GM18520 (cell line): Measurements from ENCODE around the gene NFATC2IP.
"Not testable (repeated sequence)": the region's sequence is repeated elsewhere in the genome, so short reads cannot be mapped to it uniquely, and the experiment has no call there.

Experiments used
- ATAC-seq: cut with Tn5 transposase; IDR thresholded peaks from one replicate; pipeline ENCODE4 v1.9.1; 2021; ENCODE audit not compliant: unreplicated experiment

Gene NFATC2IP

DNA sequence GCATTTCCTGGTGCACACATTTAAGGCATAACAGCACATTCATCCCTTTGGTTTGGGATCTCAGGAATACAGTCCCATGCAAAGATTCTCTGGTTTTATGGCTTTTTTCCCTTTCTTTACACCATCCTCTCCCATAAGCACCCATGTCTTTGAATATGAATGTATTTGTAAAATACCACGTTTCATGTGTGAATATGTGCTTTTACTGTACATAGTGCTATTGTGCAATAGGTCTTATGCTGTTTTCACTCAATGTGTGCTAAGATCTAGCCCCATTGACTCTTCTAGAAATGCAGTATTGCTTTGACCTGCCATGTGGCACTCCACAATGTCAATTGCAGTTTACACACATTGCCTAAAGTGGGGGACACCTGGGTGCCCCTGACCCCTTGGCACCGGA, 13.8 kb downstream of the NFATC2IP start:
- ATAC-seq: no peak

DNA sequence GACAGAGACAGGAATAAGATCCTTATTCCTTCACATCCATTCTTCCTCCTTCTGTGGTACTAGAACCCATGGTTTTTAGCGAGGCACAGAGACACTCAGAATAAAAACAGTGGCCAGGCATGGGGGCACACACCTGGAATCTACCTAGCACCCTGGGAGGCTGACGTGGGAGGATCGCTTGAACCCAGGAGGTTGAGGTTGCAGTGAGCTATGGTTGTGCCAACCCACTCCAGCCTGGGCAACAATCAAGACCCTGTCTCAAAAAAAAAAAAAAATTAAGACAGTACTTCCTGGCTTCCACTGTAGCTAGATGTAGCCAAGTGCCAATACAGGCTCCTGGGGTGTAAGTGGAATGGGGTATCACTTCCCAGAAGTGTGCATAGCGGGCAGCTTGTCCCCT, 16.4 kb downstream of the NFATC2IP start:
- ATAC-seq: no peak

DNA sequence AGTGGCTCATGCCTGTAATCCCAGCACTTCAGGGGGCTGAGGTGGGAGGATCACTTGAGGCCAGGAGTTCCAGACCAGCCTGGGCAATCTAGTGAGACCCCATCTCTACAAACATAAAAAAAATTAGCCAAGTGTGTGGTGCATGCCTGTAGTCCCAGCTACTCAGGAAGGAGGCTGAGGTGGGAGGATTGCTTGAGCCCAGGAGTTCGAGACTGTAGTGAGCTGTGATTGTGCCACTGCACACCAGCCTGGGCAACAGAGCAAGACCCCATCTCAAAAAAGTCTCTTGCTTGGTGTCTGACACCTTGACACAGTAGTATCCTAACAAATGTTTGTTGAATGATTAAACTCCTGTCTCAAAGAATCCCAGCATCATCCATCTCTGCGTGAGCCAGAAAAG, 19.0 kb downstream of the NFATC2IP start:
- ATAC-seq: not testable (repeated sequence)

DNA sequence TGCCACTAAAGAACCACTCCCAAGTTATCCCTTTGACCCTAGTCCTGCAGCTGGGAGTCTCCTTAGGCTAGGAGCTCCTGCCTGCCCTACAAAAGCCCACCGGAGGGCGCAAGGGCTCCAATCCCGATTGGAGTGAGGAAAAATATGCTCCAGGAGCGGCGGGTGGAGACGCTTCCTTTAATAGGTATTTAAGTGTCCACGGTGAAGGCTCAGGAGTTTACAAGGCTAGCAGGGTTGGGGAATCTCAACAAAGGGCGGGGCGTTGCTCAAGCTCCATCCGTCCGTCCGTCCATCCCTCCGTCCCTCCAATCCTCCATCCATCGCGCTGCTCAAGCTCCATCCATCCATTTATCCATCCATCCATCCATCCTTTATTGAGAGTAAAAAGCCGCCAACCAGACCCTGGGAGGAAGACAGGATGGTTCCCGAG, 23.3 kb downstream of the NFATC2IP start:
- ATAC-seq: no peak

DNA sequence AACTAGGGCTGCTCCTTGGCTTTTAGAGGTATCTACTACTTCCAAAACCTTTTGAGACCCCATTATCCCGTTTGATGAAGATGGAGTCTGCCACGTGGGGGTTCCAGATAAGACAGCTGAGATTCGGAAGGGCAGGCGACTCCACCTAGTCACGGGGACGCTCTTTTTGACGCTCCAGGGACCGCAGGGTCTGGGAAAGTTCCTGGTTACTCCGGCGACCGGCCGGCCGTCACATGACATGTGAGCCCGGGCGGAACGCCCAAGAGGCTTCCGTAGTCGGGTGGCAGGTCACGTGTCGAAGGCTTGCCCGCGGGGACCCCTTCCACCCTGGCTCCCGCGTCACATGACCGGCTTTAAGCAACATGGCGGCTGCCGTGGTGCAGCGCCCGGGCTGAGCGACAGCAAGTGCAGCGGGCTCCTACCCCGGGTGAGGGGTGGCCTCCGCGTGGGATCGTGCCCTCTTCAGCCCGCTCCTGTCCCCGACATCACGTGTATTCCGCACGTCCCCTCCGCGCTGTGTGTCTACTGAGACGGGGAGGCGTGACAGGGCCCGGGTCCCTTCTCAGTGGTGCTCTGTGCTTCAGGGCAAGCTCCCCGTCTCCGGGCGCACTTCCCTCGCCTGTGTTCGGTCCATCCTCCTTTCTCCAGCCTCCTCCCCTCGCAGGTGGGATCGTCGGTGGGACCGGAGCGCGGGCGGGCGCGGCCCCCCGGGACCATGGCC, 23.9 kb downstream of the NFATC2IP start, which contains the start of gene SPNS1:
Gene SPNS1 (plus strand): TSS at position 342 of the 721 bp plus-strand sequence. CDS start 374 bp downstream, at position 716.
- ATAC-seq: peak; percentile 90

DNA sequence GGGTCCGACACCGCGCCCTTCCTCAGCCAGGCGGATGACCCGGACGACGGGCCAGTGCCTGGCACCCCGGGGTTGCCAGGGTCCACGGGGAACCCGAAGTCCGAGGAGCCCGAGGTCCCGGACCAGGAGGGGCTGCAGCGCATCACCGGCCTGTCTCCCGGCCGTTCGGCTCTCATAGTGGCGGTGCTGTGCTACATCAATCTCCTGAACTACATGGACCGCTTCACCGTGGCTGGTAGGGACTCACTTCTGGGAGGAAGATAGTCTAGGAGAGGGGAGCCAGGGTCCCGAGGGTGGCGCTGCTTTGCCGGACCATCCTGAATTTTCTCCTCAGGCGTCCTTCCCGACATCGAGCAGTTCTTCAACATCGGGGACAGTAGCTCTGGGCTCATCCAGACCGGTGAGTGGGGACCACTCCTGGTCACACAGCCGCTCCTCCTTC, 24.4 kb downstream of the NFATC2IP start:
- ATAC-seq: no peak

DNA sequence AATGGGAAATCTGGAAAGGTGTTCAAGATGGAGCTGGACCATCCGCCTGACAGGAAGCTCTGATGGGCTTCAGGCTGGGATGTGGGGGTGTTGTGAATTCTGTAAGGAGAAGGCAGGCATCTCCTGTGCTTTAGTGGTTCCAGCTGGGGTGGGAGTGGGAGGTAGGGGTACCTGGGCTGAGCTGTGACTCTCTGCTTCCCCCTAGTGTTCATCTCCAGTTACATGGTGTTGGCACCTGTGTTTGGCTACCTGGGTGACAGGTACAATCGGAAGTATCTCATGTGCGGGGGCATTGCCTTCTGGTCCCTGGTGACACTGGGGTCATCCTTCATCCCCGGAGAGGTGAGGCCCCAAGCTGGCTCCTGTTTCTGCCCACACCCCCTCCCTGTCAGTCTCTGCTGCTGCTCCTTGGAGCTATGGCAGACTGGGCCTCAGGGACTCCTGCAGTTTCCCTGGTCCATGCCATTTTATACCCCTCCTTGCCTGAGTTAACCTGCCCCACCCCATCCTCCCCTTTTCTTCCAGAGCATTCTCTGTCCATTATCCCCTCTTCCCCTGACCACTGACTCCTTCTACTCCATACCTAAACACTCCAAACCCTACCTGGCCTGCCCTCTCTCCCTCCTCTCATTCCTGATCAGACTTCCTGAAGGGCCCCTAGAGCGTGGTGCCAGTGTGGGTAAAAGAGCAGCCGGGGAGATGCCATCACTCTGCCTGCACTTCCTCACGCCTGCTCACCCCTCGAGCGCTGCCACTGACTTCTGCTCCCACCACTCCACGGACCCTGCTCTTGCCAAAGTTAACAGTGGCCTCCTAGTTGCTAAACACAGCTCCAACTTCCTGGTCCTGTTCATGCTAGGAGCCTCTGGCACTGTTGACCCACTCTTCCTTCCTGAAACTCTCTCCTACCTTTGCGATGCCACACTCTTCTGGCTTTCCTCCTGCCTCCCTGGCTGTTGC, 27.2 kb downstream of the NFATC2IP start:
- ATAC-seq: no peak

DNA sequence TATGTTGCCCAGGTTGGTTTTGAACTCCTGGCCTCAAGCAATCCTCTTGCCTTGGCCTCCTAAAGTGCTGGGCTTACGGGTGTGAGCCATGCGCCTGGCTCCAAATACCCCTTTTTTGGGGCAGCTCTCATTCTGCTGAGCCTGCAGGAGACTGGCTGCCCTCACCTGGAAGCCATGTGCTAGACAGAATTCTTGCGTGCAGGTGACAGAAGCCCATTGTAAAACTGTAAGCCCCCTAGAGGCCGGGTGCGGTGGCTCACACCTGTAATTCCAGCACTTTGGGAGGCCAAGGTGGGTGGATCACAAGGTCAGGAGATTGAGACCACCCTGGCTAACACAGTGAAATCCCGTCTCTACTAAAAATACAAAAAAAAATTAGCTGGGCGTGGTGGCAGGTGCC, 29.6 kb downstream of the NFATC2IP start:
- ATAC-seq: not testable (repeated sequence)

DNA sequence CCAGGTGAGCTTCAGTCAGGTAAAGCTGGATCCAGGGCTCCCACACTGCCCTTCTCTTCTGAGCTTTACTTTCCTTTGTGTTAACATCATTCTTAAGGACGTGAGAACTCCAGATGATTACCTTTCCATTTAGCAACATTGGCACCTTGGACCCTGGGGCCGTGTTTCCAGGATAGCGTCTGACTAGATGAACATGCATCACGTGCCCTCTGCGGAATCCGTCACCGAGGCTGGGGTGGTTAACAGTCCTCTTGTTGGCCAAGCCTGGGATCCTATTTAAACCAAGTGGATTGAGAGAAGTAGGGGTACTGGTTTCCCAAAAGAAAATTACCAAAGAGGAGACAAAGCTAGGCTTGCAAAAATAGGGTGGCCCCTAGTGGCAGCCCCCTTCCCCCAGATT, 30.2 kb downstream of the NFATC2IP start:
- ATAC-seq: no peak

DNA sequence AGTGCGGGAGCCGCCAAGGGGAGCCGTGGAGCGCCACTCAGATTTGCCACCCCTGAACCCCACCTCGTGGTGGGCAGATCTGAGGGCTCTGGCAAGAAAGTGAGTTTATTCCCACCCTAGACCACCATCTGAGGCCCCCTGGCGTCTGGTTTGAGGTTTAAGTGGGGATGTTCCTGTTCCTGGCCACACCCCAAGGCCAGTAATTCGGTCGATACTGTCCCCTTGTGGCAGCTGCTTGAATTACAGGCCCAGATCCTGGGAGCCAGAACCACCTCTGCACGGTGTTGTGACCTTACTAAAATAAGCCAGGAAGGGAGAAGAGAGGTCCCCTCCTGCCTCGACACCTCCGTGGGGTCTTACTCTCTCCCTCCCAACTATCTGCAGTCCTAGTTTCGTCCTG, 30.8 kb downstream of the NFATC2IP start:
- ATAC-seq: no peak

DNA sequence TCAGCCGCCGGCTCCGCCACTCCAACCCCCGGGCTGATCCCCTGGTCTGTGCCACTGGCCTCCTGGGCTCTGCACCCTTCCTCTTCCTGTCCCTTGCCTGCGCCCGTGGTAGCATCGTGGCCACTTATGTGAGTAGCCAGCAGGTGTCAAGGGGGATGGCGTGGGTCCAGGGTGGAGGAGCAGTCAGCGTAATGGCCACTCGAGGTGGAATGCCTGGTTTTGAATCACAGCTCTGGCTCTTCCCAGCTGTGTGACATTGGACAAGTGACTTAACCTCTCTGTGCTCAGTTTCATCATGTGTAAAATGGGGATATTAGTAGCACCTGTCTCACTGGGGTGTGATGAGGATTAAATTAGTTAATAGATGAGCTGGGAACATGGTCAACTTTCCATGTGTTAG, 31.7 kb downstream of the NFATC2IP start:
- ATAC-seq: no peak

DNA sequence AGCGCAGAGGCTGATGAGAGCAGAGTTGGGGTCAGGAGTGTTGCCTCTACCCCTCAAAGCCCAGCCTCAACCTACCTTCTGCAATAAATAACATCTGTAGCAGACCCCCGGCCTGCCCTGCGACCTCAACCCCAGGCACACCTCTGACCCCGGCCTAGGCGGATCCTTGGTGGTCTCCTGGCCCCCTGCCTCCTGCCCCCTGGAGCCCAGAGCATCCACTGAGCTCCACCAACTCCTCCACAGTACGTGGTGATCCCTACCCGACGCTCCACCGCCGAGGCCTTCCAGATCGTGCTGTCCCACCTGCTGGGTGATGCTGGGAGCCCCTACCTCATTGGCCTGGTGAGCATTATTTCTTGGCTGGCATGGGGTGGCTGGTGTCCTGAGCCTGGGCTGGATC, 32.2 kb downstream of the NFATC2IP start:
- no peak for ATAC-seq

DNA sequence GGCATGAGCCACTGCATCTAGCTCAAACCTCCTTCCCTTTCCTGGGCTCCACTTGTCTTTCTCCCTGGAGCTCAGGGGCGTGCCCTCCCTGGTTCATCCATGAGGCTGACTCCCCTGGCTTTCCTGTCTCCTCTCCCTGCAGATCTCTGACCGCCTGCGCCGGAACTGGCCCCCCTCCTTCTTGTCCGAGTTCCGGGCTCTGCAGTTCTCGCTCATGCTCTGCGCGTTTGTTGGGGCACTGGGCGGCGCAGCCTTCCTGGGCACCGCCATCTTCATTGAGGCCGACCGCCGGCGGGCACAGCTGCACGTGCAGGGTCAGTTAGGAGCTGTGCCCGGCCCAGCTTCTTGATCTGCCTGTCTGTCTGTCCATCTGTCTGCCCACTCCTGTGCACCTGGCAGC, 32.9 kb downstream of the NFATC2IP start:
- no peak for ATAC-seq

DNA sequence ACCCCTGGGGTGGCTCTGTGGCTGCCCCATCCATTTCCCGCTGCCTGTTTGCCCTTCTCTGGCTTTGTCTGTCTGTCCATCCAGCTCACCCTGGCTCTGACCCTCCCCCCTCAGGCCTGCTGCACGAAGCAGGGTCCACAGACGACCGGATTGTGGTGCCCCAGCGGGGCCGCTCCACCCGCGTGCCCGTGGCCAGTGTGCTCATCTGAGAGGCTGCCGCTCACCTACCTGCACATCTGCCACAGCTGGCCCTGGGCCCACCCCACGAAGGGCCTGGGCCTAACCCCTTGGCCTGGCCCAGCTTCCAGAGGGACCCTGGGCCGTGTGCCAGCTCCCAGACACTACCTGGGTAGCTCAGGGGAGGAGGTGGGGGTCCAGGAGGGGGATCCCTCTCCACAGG, 33.4 kb downstream of the NFATC2IP start:
- ATAC-seq: no peak

DNA sequence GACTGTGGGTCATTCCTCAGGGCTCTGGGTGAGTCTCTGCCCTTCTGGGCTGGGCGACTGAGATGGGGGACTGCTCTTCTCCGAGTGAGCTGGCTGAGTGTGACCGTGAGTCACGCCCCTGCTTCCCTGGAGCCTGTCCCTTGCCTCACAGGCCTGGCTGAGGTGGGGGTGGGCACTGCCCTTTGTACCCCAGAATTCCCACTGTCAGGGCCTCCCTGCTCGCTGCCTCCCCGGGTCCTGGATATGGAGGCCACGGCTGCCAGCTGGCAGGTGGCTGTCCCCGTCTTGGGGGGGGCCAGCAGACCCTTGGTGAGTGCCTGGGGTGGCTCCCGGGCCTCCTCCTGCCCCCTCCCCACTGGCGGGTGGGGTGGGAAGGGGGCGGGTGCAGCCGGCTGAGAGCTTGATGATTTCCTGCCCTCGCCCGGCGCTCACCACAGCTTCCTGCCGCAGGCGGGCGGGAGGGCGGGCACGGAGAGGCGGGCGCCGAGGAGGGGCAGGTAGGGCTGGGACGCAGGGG, 33.9 kb downstream of the NFATC2IP start, which contains the start of gene LAT:
Gene LAT (plus strand): TSS at position 434 of the 517 bp plus-strand sequence. CDS start 366 bp downstream, outside the sequence.
- no peak for ATAC-seq

DNA sequence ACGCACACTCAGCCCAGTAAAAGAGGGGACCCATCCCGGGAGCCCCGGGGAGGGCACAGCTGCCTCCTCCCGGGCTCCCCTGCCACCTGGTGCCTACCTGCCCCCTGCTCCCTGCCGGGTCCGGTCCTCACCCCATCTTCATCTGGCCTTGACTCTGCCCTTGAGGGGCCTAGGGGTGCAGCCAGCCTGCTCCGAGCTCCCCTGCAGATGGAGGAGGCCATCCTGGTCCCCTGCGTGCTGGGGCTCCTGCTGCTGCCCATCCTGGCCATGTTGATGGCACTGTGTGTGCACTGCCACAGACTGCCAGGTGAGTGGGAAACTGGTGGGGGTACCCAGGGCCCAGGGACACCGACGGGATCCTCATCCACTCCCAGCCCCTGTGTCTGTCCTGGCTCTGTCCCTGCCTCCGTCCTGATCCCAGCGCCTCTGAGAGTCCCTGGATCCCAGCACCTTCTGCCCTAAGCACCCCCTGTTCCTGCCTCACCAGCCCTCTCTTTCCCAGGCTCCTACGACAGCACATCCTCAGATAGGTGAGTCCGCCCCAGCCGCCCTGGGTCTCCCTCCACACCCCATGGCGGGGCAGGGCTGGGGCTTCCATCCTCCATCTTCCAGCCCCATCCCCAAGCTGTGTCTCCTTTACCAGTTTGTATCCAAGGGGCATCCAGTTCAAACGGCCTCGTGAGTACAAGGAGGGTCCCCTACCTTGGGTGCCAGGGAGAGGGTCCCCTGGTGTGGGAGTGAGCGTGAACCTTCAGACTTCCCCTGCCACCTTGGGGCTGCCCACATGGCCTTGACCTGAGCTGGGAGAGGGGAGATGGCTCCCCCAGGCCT, 34.7 kb downstream of the NFATC2IP start:
- no peak for ATAC-seq

DNA sequence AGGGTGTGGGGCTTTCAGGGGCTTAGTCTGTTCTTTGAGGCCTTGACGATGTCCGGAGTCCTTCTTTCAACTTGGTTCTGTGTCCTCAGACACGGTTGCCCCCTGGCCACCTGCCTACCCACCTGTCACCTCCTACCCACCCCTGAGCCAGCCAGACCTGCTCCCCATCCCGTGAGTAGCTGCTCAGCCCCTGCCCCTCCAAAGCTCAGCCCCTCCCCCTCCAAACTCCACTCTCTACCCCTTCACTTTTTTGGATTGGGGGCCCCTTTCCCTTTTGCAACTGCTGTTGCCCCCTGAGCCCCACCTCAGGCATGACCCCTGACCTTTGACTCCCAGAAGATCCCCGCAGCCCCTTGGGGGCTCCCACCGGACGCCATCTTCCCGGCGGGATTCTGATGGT, 35.3 kb downstream of the NFATC2IP start:
- no peak for ATAC-seq

DNA sequence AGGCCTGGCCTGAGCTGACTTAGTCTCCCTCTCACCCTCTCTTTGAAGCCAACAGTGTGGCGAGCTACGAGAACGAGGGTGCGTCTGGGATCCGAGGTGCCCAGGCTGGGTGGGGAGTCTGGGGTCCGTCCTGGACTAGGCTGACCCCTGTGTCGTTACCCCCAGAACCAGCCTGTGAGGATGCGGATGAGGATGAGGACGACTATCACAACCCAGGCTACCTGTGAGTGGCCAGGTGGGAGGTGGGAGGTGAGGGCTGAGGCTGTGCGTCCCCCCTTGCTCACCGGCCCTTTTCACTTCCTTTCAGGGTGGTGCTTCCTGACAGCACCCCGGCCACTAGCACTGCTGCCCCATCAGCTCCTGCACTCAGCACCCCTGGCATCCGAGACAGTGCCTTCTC, 35.8 kb downstream of the NFATC2IP start:
- no peak for ATAC-seq

DNA sequence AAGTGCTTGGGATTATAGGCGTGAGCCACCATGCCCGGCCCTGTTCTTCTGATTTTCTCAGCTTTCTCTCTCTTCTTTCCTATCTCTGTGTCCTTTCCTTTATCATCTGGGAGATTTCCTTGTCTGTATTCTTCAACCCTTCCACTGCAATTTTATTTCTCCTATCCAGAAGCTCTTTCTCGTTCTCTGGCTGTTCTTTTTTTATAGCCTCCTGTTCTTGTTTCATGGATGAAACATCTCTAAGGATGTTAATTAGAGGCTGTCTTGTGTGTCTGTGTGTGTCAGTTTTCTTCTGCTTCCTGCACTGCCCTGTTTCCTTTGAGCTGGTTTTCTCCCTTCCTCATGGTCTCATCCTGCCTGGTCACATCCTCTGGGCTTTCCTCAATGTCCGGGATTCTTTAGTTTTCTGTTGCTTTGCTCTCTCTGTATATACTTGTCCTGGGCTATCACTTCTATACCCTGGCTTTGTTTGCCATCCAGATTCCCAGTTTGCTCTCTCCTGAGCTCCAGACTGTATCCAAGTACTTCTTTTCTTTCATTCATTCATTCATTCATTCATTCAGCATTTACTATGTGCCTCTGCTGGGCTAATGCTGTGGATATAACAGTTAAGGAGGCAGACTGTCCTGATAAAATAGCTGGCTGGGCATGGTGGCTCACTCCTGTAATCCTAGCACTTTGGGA, 36.6 kb downstream of the NFATC2IP start:
- no peak for ATAC-seq

DNA sequence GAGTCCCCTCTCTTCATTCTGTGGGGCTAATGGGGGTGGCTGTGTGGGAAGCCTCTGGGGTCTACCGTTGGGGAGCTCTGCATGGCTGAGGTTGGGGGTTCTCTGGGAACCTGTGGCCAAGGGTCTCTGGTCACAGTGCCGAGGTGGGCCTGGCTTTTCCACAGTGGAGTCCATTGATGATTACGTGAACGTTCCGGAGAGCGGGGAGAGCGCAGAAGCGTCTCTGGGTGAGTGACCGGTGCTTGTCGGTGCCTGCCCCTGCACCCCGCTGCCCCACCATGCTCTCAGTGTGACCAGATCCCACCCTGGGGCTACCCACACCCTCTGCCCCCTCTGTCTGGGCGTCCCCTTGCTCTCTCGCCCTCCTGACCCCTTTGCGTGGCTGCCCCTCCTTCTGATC, 38.6 kb downstream of the NFATC2IP start:
- no peak for ATAC-seq
